ENCODE results near the gene TMEM117.

DNA sequence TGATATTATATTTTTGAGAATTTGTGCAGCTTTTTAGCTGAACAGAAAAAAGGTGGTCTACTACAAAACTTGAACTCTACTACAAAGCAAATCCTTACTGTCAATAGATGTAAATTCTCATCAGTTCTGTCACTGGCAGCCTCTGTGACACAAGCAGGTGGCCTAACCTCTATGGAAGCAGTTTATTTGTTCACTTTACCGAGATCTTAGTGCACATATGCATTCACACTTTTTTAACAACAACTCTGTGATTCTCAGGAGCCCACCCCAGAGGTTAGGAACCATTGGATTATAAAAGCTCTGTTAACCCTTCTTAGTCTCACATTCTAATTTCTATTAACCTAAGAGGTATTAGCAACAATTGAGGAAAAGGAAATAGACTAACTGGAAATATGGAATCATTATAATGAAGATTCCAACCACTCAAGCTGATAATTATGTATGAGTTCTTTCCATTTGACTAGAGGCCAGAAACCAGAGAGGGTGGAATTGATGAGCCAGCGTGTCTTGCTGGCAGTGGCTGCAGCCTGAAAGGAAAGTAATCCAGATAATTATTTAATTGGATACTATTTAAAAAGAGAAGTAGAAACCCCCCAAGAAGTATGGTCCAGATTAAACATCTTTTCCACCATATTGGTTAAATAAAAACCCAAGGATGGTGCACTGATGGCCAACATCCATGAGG is 451.1 kb downstream of the TMEM117 start:
- TF ChIP-seq YY2 (tag by site-specific recombination; IDR thresholded peaks at IDR 0.05) (no peak), SETDB1 (IDR thresholded peaks at IDR 0.05; ENCODE audit: insufficient read length, low read length) (no peak), ZNF561 (tag by site-specific recombination; IDR thresholded peaks at IDR 0.05; ENCODE audit: borderline replicate concordance) (no peak), ZNF623 (tag by site-specific recombination; IDR thresholded peaks at IDR 0.05) (no peak), ZNF311 (tag by site-specific recombination; IDR thresholded peaks at IDR 0.05; ENCODE audit: borderline replicate concordance) (no peak)
- TF ChIP-seq, protein P1, sequence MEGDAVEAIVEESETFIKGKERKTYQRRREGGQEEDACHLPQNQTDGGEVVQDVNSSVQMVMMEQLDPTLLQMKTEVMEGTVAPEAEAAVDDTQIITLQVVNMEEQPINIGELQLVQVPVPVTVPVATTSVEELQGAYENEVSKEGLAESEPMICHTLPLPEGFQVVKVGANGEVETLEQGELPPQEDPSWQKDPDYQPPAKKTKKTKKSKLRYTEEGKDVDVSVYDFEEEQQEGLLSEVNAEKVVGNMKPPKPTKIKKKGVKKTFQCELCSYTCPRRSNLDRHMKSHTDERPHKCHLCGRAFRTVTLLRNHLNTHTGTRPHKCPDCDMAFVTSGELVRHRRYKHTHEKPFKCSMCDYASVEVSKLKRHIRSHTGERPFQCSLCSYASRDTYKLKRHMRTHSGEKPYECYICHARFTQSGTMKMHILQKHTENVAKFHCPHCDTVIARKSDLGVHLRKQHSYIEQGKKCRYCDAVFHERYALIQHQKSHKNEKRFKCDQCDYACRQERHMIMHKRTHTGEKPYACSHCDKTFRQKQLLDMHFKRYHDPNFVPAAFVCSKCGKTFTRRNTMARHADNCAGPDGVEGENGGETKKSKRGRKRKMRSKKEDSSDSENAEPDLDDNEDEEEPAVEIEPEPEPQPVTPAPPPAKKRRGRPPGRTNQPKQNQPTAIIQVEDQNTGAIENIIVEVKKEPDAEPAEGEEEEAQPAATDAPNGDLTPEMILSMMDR (tag by site-specific recombination; IDR thresholded peaks at IDR 0.05): no peak
- TF ChIP-seq, protein P2, sequence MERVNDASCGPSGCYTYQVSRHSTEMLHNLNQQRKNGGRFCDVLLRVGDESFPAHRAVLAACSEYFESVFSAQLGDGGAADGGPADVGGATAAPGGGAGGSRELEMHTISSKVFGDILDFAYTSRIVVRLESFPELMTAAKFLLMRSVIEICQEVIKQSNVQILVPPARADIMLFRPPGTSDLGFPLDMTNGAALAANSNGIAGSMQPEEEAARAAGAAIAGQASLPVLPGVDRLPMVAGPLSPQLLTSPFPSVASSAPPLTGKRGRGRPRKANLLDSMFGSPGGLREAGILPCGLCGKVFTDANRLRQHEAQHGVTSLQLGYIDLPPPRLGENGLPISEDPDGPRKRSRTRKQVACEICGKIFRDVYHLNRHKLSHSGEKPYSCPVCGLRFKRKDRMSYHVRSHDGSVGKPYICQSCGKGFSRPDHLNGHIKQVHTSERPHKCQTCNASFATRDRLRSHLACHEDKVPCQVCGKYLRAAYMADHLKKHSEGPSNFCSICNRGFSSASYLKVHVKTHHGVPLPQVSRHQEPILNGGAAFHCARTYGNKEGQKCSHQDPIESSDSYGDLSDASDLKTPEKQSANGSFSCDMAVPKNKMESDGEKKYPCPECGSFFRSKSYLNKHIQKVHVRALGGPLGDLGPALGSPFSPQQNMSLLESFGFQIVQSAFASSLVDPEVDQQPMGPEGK (tag by site-specific recombination; IDR thresholded peaks at IDR 0.05): no peak
